Pancreas (tissue), 10 donors: ENCODE data around the gene PRKAB2. TPM values are rescaled to one million over a fixed set of nuclear protein-coding genes. Genes with fewer than 3 reads are reported as not detected.
"Not testable (repeated sequence)": the region's sequence is repeated elsewhere in the genome, so short reads cannot be mapped to it uniquely, and the experiment has no call there.

ENCODE experiments used
- ATAC-seq, 4 donors: fragments of 200-7000 bp; cut with Tn5 transposase; one replicate each; pipeline versions ENCODE4 v1.8.0 to v1.9.1; 2020; ENCODE audit warnings: mild to moderate bottlenecking in 4 of 4, moderate library complexity in 4 of 4
- DNase-seq, 6 donors: peaks; one replicate each; pipeline ENCODE4 v3.0.0-alpha.2; 2020
- FAIRE-seq: peaks from 2 replicates; lab custom pipeline; 2012; peaks lifted over from hg19 to GRCh38; lab: Jason Lieb, UNC
- H3K27ac ChIP-seq, 4 donors: fragments of 200-600 bp; sonication (generic); 1 replicate in 3 of 4; 2 replicates in 1 of 4; pipeline versions ENCODE4 v1.5.0 to v1.8.0; 2020
- H3K27me3 ChIP-seq, 4 donors: fragments of 200-600 bp; one replicate each; pipeline ENCODE4 v1.8.0; 2021
- H3K36me3 ChIP-seq, 3 donors: fragments of 200-600 bp; sonication (generic) in 1 of 3; one replicate each; pipeline versions ENCODE4 v1.5.0 to v1.8.0; 2020 to 2021
- H3K4me1 ChIP-seq, 3 donors: fragments of 200-600 bp; one replicate each; pipeline ENCODE4 v1.8.0; 2021
- H3K4me3 ChIP-seq, 4 donors: fragments of 200-600 bp; sonication (generic) in 2 of 4; one replicate each; pipeline versions ENCODE4 v1.5.0 to v1.8.0; 2020 to 2021
- H3K9me3 ChIP-seq, 4 donors: fragments of 200-600 bp; one replicate each; pipeline ENCODE4 v1.8.0; 2021
- WGBS, 2 donors: extraction: QIAGEN DNeasy Blood & Tissue Kit; methylation state at CpG; one replicate each; pipeline ENCODE4 v1.1.7; 2013; 5-methylcytosine and 5-hydroxymethylcytosine counted together
- intact Hi-C, 3 donors: fragments of 100-400 bp; cut with DNase I; formaldehyde crosslinking; loops; one replicate each; pipeline versions ENCODE4 v1.11.1 to v1.14.2; 2022
- polyA plus RNA-seq, 2 donors: library from polyadenylated mRNA; stranded (reverse); fragments of 200-250 nt; gene quantifications; one replicate each; pipeline ENCODE4 v1.2.3, GENCODE V29; 2013
- total RNA-seq, 6 donors: library from RNA; stranded (reverse); fragmentation: NEBNext Ultra II Directional in 4 of 6; extraction: Animal tissue kit (Norgen Biotek cat#: 25700) in 4 of 6; gene quantifications; one replicate each; pipeline versions ENCODE4 v1.2.1 to v1.2.4, GENCODE V29; 2021 to 2023
- TF ChIP-seq, protein P1 (sequence below), 4 donors: fragments of 200-600 bp; sonication (generic) in 3 of 4; IDR thresholded peaks; one replicate each; pipeline versions ENCODE4 v1.5.0 to v1.8.0; 2021; ENCODE audit warnings: antibody characterized with exemption in 4 of 4
- donor health status: healthy with polysubstance abuse.
- donor health status: DM: no; HTN: no; CAD: no; lungs with moderate emphysema.
- donor health status: DM: no; HTN: no; CAD: no.
- donor health status: control.
- donor health status: control.
- donor health status: Bipolar disorder and iron deficiency.
- donor health status: DM: yes; HTN: yes; CAD: no.
- donor health status: DM: no; HTN: no; CAD: no.
- donor health status: DM: no; HTN: no; CAD: no.
- donor health status: DM: yes; HTN: yes; CAD: no.

PRKAB2 gene
- total and polyA plus RNA-seq, 8 donors: 6.3 to 15.1 (median 11.7) TPM

GRCh38 chr1:147109762-147110161 lies 62.5 kb downstream of the PRKAB2 start:
- TF ChIP-seq, protein P1, sequence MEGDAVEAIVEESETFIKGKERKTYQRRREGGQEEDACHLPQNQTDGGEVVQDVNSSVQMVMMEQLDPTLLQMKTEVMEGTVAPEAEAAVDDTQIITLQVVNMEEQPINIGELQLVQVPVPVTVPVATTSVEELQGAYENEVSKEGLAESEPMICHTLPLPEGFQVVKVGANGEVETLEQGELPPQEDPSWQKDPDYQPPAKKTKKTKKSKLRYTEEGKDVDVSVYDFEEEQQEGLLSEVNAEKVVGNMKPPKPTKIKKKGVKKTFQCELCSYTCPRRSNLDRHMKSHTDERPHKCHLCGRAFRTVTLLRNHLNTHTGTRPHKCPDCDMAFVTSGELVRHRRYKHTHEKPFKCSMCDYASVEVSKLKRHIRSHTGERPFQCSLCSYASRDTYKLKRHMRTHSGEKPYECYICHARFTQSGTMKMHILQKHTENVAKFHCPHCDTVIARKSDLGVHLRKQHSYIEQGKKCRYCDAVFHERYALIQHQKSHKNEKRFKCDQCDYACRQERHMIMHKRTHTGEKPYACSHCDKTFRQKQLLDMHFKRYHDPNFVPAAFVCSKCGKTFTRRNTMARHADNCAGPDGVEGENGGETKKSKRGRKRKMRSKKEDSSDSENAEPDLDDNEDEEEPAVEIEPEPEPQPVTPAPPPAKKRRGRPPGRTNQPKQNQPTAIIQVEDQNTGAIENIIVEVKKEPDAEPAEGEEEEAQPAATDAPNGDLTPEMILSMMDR (IDR thresholded peaks at IDR 0.05): no peak
- 27 to 33% methylated on average over 4 of the region's 4 CpGs for WGBS, 2 donors
- Histone ChIP-seq H3K27ac (no peak overlapping the region), H3K9me3 (no peaks in the 10 kb centered on the region), H3K4me1 (no peaks in the 10 kb centered on the region), H3K4me3 (no peak overlapping the region), H3K27me3 (no peaks in the 10 kb centered on the region), H3K36me3 (no peaks in the 10 kb centered on the region)
- no peak for ATAC-seq
- no peak for DNase-seq
- no peak for FAIRE-seq
- intact Hi-C loops: no loop called here

GRCh38 chr1:147109041-147109440 lies 63.2 kb downstream of the PRKAB2 start:
- intact Hi-C loops: no loop called here
- FAIRE-seq: no peak
- 90 to 93% methylated on average over 1 of the region's 1 CpG for WGBS, 2 donors
- no peak overlapping the region for H3K27ac ChIP-seq
- no peaks in the 10 kb centered on the region for H3K36me3 ChIP-seq
- DNase-seq: no peak
- TF ChIP-seq, protein P1 (IDR thresholded peaks at IDR 0.05): no peak
- no peak for ATAC-seq
- H3K27me3 ChIP-seq: no peaks in the 10 kb centered on the region
- H3K4me3 ChIP-seq: no peak overlapping the region
- no peaks in the 10 kb centered on the region for H3K4me1 ChIP-seq
- no peaks in the 10 kb centered on the region for H3K9me3 ChIP-seq

GRCh38 chr1:147106407-147106881 lies 65.8 kb downstream of the PRKAB2 start:
- ATAC-seq, FAIRE-seq, H3K4me3 ChIP-seq, H3K27ac ChIP-seq, H3K9me3 ChIP-seq, H3K27me3 ChIP-seq, H3K36me3 ChIP-seq, intact Hi-C loops, DNase-seq, H3K4me1 ChIP-seq: not testable (repeated sequence)
- WGBS, 2 donors: 77 to 83% methylated on average over 9 of the region's 9 CpGs

GRCh38 chr1:147105909-147106308 lies 66.4 kb downstream of the PRKAB2 start:
- Histone ChIP-seq H3K4me1 (no peaks in the 10 kb centered on the region), H3K4me3 (no peak overlapping the region), H3K36me3 (no peaks in the 10 kb centered on the region), H3K27me3 (no peaks in the 10 kb centered on the region), H3K27ac (no peak overlapping the region), H3K9me3 (no peaks in the 10 kb centered on the region)
- ATAC-seq: no peak
- TF ChIP-seq, protein P1 (IDR thresholded peaks at IDR 0.05): no peak
- intact Hi-C loops: no loop called here
- DNase-seq: no peak
- WGBS, 2 donors: 76 to 77% methylated on average over 8 of the region's 8 CpGs
- no peak for FAIRE-seq

Other genes starting within 250 kb of the PRKAB2 start
- gene NBPF12, start 234.1 kb downstream of the PRKAB2 start, total RNA-seq: 10 to 100 TPM in 2 of 6 donors, 1 to 10 TPM in 4; 4.6 to 11.2 (median 6.4) TPM
- gene NBPF12, start 234.1 kb downstream of the PRKAB2 start, polyA plus RNA-seq: 1 to 10 TPM; 9.2 to 9.5 TPM
- 10 to 100 TPM in 5 of 6 donors, 1 to 10 TPM in 1; 7.5 to 32.5 (median 14.6) TPM for gene FMO5, start 52.9 kb upstream of the PRKAB2 start, total RNA-seq
- 10 to 100 TPM; 12.2 to 19.0 TPM for gene FMO5, start 52.9 kb upstream of the PRKAB2 start, polyA plus RNA-seq
- 10 to 100 TPM in 4 of 6 donors, 1 to 10 TPM in 2; 6.6 to 17.0 (median 11.8) TPM for gene CHD1L, start 70.2 kb upstream of the PRKAB2 start, total RNA-seq
- 10 to 100 TPM; 10.4 to 15.2 TPM for gene CHD1L, start 70.2 kb upstream of the PRKAB2 start, polyA plus RNA-seq